ENCODE results near the gene DRAM1.

Gene DRAM1

DNA sequence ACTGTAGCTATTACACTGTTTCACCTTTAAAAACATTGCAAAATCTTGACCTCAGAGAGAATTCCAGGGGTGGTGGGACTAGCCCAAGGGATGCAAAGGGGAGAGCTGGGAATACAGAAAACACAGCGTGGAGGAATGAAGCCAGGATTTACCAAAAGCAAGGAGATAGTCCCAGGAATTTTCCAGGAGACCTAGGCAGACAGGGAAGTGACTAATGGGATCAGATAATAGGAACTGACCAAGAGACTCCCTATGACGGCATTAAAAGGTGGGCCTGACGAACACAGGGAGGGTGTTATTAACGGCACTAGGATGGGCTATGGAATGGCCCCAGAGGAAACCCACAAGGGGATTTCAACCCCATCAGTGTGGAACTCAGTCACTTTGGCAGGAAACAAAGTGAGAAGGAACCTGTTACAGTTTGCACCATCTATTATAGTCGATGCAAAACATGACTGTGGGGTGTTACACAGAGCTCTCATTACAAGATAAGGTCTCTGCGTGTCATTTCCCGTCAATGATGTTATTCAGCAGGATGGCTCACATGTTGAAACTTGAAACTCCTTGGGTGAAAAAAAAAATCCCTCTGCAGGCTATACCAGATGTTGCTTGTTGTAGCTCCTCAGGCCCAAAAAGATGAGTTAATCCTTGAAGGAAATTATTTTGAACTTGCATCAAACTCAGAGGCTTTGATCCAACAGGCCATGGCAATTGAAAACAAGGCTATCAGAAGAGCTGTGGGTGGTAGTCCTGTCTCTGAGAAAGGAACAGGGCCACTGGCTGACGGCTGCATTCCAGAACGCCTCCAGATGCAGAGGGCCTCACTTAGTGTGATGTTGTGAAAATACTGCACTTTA lies 58.7 kb downstream of the DRAM1 start:
- Histone ChIP-seq H3K27me3 (ENCODE audit: insufficient read depth, poor library complexity, severe bottlenecking) (no peaks in the 10 kb centered on the region), H3K4me3 (replicated peaks; ENCODE audit: insufficient read depth, low read length) (no peak overlapping the region), H3K27ac (replicated peaks) (no peak overlapping the region)
- DNase-seq (ENCODE audit: low read depth in 1 of 2, low spot score in 1 of 2): no peak
- no peak for TF ChIP-seq POLR2AphosphoS5 (IDR thresholded peaks at IDR 0.05; ENCODE audit: low read depth)
- TF ChIP-seq, protein P1, sequence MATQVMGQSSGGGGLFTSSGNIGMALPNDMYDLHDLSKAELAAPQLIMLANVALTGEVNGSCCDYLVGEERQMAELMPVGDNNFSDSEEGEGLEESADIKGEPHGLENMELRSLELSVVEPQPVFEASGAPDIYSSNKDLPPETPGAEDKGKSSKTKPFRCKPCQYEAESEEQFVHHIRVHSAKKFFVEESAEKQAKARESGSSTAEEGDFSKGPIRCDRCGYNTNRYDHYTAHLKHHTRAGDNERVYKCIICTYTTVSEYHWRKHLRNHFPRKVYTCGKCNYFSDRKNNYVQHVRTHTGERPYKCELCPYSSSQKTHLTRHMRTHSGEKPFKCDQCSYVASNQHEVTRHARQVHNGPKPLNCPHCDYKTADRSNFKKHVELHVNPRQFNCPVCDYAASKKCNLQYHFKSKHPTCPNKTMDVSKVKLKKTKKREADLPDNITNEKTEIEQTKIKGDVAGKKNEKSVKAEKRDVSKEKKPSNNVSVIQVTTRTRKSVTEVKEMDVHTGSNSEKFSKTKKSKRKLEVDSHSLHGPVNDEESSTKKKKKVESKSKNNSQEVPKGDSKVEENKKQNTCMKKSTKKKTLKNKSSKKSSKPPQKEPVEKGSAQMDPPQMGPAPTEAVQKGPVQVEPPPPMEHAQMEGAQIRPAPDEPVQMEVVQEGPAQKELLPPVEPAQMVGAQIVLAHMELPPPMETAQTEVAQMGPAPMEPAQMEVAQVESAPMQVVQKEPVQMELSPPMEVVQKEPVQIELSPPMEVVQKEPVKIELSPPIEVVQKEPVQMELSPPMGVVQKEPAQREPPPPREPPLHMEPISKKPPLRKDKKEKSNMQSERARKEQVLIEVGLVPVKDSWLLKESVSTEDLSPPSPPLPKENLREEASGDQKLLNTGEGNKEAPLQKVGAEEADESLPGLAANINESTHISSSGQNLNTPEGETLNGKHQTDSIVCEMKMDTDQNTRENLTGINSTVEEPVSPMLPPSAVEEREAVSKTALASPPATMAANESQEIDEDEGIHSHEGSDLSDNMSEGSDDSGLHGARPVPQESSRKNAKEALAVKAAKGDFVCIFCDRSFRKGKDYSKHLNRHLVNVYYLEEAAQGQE (IDR thresholded peaks at IDR 0.05; ENCODE audit: insufficient replicate concordance, low read depth): no peak
- no peak for TF ChIP-seq GABPA (IDR thresholded peaks at IDR 0.05; ENCODE audit: low read depth)
- no peak for TF ChIP-seq SPI1 (IDR thresholded peaks at IDR 0.05; ENCODE audit: borderline replicate concordance, low read depth)
- TF ChIP-seq, protein P2, sequence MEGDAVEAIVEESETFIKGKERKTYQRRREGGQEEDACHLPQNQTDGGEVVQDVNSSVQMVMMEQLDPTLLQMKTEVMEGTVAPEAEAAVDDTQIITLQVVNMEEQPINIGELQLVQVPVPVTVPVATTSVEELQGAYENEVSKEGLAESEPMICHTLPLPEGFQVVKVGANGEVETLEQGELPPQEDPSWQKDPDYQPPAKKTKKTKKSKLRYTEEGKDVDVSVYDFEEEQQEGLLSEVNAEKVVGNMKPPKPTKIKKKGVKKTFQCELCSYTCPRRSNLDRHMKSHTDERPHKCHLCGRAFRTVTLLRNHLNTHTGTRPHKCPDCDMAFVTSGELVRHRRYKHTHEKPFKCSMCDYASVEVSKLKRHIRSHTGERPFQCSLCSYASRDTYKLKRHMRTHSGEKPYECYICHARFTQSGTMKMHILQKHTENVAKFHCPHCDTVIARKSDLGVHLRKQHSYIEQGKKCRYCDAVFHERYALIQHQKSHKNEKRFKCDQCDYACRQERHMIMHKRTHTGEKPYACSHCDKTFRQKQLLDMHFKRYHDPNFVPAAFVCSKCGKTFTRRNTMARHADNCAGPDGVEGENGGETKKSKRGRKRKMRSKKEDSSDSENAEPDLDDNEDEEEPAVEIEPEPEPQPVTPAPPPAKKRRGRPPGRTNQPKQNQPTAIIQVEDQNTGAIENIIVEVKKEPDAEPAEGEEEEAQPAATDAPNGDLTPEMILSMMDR (IDR thresholded peaks at IDR 0.05; ENCODE audit: insufficient read depth, low read length): no peak

DNA sequence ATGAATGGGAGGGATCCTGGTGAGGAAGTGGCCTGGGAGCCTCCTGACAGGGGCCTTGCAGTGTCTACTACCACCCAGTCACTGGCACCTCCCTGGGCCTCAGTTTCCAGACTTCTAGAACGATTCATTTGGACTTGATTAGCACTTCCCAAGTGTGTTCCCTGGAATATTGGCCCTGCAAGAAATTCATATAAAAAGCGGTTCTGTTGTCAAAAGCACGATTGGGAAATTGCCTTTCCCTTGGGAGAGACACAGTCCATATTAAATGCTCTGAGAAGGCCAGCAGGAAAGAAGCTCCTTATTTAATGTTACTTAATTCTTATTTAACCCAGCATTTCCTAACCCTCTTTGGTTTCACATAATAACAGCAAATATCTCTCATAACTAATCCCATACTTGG lies 61.9 kb downstream of the DRAM1 start:
- Histone ChIP-seq H3K27ac (replicated peaks) (no peak overlapping the region), H3K27me3 (ENCODE audit: insufficient read depth, poor library complexity, severe bottlenecking) (no peaks in the 10 kb centered on the region)
- no peak for DNase-seq (ENCODE audit: low read depth in 1 of 2, low spot score in 1 of 2)

DNA sequence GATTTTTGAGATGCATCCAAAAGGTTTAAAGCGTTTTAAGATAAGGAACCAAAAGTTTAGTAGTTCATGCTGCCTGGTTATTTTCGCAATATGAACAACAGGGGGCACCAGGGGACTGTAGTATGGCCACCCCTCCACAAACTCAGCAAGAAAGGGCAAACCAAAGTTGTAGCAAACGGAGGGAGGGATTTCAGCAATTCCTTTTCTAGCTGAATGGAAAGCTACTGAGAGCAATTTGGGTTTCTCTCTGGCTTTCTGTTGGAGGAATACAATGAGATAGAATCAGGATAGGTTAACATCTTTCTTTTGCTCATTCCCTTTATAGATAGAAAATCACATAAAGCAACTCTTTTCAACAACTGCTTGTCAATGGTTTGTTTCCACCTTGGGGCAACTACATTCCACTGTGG lies 62.5 kb downstream of the DRAM1 start:
- H3K27ac ChIP-seq (replicated peaks): no peak overlapping the region
- DNase-seq (ENCODE audit: low read depth in 1 of 2, low spot score in 1 of 2): peak; percentile 35 to 56
- H3K27me3 ChIP-seq (ENCODE audit: insufficient read depth, poor library complexity, severe bottlenecking): no peaks in the 10 kb centered on the region
- TF ChIP-seq SPI1 (IDR thresholded peaks at IDR 0.05; ENCODE audit: borderline replicate concordance, low read depth) (no peak), GABPA (IDR thresholded peaks at IDR 0.05; ENCODE audit: low read depth) (no peak), POLR2AphosphoS5 (IDR thresholded peaks at IDR 0.05; ENCODE audit: low read depth) (no peak)
- TF ChIP-seq, protein P2 (IDR thresholded peaks at IDR 0.05; ENCODE audit: insufficient read depth, low read length): peak; percentile 41
- TF ChIP-seq, protein P1 (IDR thresholded peaks at IDR 0.05; ENCODE audit: insufficient replicate concordance, low read depth): no peak
- no peak overlapping the region for H3K4me3 ChIP-seq (replicated peaks; ENCODE audit: insufficient read depth, low read length)

More for the DNA sequence above, 61.9 kb downstream of the DRAM1 start:
- H3K4me3 ChIP-seq (replicated peaks; ENCODE audit: insufficient read depth, low read length): no peak overlapping the region
- TF ChIP-seq, protein P1 (IDR thresholded peaks at IDR 0.05; ENCODE audit: insufficient replicate concordance, low read depth): no peak
- TF ChIP-seq, protein P2 (IDR thresholded peaks at IDR 0.05; ENCODE audit: insufficient read depth, low read length): no peak
- TF ChIP-seq POLR2AphosphoS5 (IDR thresholded peaks at IDR 0.05; ENCODE audit: low read depth) (no peak), GABPA (IDR thresholded peaks at IDR 0.05; ENCODE audit: low read depth) (no peak), SPI1 (IDR thresholded peaks at IDR 0.05; ENCODE audit: borderline replicate concordance, low read depth) (no peak)

All from HL-60 (cell line).